ENCODE measurements around the gene GRAMD2A. TPM values are rescaled to one million over a fixed set of nuclear protein-coding genes. Genes with fewer than 3 reads are reported as not detected.

The GRAMD2A gene
- total RNA-seq, 1 experiment from 2014 or later, result 1.3 TPM

- Histone ChIP-seq H2AK5ac (ENCODE audit: insufficient read length, low read length) (no peak overlapping the region), H4K91ac (ENCODE audit: insufficient read length, low read depth, low read length) (no peak overlapping the region), H2BK20ac (ENCODE audit: low read depth, low read length, poor library complexity, severe bottlenecking) (no peak overlapping the region), H3K4me1 (ENCODE audit: insufficient read depth, low read length) (peaks cover 18% of the 10 kb centered on the region; the same call in 1 of the 2 replicates), H2AFZ (ENCODE audit: low read length) (no peak overlapping the region), H3K23ac (ENCODE audit: insufficient read length, low read depth, low read length) (no peak overlapping the region), H4K8ac (replicated peaks; ENCODE audit: insufficient read length, low read depth, low read length) (no peak overlapping the region), H3K27me3 (ENCODE audit: insufficient read depth, low read length) (no peaks in the 10 kb centered on the region; the same call in 1 of the 2 replicates), H2BK15ac (ENCODE audit: low read depth, low read length) (no peak overlapping the region), H4K20me1 (ENCODE audit: control insufficient read depth, insufficient read depth, insufficient read length) (no peaks in the 10 kb centered on the region), H3K9ac (ENCODE audit: extremely low read depth, insufficient read length, low read length) (no peak overlapping the region), H3K79me1 (ENCODE audit: insufficient read depth, low read depth, low read length, poor library complexity, severe bottlenecking) (no peaks in the 10 kb centered on the region), H3K23me2 (ENCODE audit: insufficient read length, low read depth, low read length, poor library complexity, severe bottlenecking) (peaks cover 18% of the 10 kb centered on the region), H3K9me3 (ENCODE audit: control insufficient read depth, low read depth, low read length) (no peaks in the 10 kb centered on the region), H3T11ph (ENCODE audit: low read length) (no peak overlapping the region), H2BK5ac (ENCODE audit: insufficient read length, low read length) (no peak overlapping the region), H3K27ac (ENCODE audit: insufficient read length, low read depth, low read length) (no peak overlapping the region), H3K56ac (ENCODE audit: insufficient read length, low read depth, low read length) (no peak overlapping the region), H2BK12ac (ENCODE audit: insufficient read length, low read depth, low read length) (no peak overlapping the region), H3K18ac (ENCODE audit: insufficient read length, low read depth, low read length) (no peak overlapping the region), H3K14ac (ENCODE audit: insufficient read depth, low read length) (no peak overlapping the region), H2BK120ac (ENCODE audit: low read depth, low read length, poor library complexity, severe bottlenecking) (no peak overlapping the region), H3K4me2 (ENCODE audit: insufficient read depth, insufficient read length, low read length) (no peak overlapping the region), H3K79me2 (ENCODE audit: insufficient read depth, low read length) (peaks cover 17% of the 10 kb centered on the region; the same call in 1 of the 2 replicates), H4K5ac (ENCODE audit: insufficient read length, low read depth, low read length) (no peak overlapping the region), H3K4ac (ENCODE audit: low read depth, low read length) (no peak overlapping the region)
- Mint-ChIP-seq H3K27ac (no peak overlapping the region), H3K36me3 (ENCODE audit: insufficient read depth in 1 of 3, low read depth in 3 of 3) (peaks cover 0 to 11% (median 7%) of the 10 kb centered on the region in 3 experiments; a peak in 5 of 7 replicates), H3K4me1 (peaks cover 28 to 30% of the 10 kb centered on the region in 2 experiments), H3K9me3 (no peaks in the 10 kb centered on the region; a peak in 2 of 5 replicates), H3K4me3 (no peak overlapping the region; a peak in 1 of 5 replicates), H3K27me3 (ENCODE audit: low read depth) (peaks cover 66% of the 10 kb centered on the region)
- TF ChIP-seq, protein P1, sequence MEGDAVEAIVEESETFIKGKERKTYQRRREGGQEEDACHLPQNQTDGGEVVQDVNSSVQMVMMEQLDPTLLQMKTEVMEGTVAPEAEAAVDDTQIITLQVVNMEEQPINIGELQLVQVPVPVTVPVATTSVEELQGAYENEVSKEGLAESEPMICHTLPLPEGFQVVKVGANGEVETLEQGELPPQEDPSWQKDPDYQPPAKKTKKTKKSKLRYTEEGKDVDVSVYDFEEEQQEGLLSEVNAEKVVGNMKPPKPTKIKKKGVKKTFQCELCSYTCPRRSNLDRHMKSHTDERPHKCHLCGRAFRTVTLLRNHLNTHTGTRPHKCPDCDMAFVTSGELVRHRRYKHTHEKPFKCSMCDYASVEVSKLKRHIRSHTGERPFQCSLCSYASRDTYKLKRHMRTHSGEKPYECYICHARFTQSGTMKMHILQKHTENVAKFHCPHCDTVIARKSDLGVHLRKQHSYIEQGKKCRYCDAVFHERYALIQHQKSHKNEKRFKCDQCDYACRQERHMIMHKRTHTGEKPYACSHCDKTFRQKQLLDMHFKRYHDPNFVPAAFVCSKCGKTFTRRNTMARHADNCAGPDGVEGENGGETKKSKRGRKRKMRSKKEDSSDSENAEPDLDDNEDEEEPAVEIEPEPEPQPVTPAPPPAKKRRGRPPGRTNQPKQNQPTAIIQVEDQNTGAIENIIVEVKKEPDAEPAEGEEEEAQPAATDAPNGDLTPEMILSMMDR (conservative IDR thresholded peaks at IDR 0.05), result no peak
- no peak for DNase-seq
- no CpG with 5 or more reads among the region's 6 CpGs for WGBS (ENCODE audit: extremely low coverage, insufficient read length, low lambda C conversion rate)
Measured at GRCh38 chr15:72233769-72234168, 36.2 kb upstream of the GRAMD2A start.
